Cortex of kidney (tissue), 1 donor: Measurements from ENCODE around the gene NAXE.
"Not testable (repeated sequence)": the region's sequence is repeated elsewhere in the genome, so short reads cannot be mapped to it uniquely, and the experiment has no call there.

ENCODE experiments used
- DNase-seq: peaks from one replicate; lab custom pipeline; 2025; lab: John Stamatoyannopoulos, UW

The NAXE gene

DNA sequence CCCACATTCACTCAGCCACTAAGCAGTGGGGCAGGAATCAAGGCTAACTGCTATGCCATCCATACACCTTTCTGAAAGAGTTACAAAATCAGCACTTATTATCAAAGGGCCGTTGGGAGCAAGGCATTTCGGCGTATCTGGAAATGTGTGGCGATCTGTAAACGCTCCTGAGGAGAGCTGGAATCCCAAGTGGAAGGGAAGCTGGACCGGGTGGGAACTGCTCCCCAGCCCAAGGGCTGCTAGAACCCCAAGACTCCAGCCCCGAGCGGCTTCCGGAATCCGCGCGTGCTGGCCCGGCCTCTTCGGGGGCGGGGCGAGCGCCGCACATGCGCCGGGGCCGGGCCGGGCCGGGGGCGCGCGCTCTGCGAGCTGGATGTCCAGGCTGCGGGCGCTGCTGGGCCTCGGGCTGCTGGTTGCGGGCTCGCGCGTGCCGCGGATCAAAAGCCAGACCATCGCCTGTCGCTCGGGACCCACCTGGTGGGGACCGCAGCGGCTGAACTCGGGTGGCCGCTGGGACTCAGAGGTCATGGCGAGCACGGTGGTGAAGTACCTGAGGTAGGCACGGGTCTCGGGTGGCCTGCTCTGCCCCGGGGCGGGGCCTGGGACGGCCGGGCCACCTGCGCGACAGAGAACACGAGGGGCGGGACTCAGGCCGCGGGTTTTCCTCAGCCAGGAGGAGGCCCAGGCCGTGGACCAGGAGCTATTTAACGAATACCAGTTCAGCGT lies at the start of gene NAXE:
Gene NAXE, plus strand, starts transcription at position 345 of the 726 bp plus-strand sequence. Its CDS starts 29 bp downstream, at position 374.
- DNase-seq, result no peak

DNA sequence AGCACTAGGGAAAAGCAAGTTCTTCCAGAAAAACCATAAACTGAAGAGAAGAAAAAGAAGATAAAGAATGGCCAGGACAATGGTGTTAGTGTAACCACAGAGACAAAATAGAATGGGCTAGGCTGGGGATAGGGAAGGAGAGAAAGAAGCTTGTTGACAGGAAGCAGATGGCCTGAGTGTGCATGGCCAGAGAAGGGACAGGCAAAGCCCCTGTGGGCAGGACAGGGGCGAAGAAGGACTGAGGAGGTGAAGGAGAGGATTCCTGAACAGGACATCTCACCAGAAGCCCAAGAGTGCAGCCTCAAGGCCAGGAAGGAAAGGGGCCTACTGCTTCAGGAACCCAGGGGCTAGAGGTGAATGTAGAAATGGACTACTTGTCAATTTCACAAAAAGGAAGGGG lies 48.5 kb upstream of the NAXE start:
- no peak for DNase-seq

GRCh38 chr1:156544592-156545102 lies 46.9 kb upstream of the NAXE start:
- no peak for DNase-seq

DNA sequence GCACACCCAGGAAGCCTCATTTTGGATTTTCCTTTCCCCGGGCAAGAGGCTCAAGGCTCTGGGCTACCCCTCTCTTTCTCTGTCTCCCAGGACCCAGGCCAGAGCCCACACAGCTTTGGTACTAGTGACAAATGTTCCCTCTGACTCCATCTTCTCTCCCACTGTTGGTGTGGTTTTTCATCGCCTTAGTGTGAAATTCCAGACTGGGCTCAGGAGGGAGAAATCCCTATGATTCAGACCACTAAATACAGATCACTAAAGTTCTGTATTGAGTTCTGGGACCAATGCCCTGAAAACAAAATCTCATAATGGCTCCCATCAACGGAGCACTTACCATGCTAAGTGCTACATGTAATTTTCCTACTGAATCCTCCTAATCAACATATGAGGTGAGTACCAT lies 45.3 kb upstream of the NAXE start:
- no peak for DNase-seq

- DNase-seq, result no peak
Observed at GRCh38 chr1:156547434-156547833, 44.1 kb upstream of the NAXE start.

GRCh38 chr1:156547982-156548381 lies 43.6 kb upstream of the NAXE start:
- no peak for DNase-seq

DNA sequence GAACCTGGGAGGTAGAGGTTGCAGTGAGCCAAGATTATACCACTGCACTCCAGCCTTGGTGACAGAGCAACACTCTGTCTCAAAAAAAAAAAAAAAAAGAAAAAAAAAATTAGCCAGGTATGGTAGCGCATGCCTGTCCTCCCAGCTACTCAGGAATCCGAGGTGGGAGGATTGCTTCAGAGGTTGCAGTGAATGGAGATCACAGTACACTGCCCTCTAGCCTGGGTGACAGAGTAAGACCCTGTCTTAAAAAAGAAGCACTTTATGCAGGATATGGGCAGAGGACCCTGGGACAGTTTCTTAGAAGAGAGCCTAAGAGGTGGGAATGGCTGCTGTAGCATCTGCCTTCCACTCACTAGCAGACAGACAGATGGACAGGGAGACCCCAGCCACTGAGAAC lies 42.2 kb upstream of the NAXE start:
- DNase-seq, result no peak

- DNase-seq, result no peak
Observed at GRCh38 chr1:156549831-156550230, 41.7 kb upstream of the NAXE start.

- DNase-seq, result no peak
Observed at GRCh38 chr1:156550346-156550745, 41.2 kb upstream of the NAXE start.

- no peak for DNase-seq
Observed at GRCh38 chr1:156551066-156551643, 40.4 kb upstream of the NAXE start.

GRCh38 chr1:156551869-156552268 lies 39.7 kb upstream of the NAXE start:
- no peak for DNase-seq

DNA sequence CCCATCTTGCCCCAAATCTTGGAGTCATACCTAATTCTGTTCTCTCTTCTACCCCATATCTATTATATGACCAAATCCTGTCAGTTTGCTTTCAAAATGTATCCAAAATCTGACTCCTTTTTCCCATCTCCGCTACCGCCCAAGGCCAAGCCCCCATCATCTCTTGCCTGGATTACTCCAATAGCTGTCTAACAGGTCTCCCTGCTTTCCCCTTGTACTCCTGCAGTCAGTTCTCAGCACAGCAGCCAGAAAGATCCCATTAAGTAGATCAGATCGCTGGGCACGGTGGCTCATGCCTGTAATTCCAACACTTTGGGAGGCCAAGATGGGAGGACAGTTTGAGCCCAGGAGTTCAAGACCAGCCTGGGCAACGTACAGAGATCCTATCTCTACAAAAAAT lies 39.1 kb upstream of the NAXE start:
- DNase-seq, result no peak

GRCh38 chr1:156552937-156553336 lies 38.6 kb upstream of the NAXE start:
- not testable (repeated sequence) for DNase-seq

DNA sequence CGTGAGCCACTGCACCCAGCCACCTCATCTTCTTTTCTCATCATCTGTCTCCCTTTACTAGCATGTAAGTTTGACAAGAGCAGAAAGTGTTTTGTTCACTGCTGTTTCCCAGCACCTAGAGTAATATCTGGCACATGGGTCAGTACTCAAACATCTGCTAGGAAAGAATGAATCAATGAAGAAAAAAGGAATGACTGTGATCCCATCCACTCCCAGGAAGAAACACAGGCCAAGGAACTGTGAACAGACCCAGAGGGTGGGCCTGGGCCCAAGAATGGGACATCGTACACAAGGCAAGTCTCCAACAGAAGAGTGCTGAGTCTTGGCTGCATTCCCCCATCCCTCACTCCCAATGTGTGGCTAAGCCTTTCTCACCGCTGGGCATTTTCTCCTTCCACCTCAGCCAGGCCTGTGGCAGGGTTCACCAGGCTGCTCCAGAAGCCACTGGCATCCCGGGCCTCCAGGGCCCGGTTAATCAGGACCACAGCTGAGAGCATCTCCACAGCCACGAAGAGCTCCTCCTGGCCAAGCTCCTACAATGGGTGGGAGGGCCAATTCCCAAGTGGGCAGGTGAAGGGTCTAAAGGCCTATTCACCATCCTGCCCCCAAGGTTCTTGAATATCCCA lies 37.6 kb upstream of the NAXE start:
- no peak for DNase-seq

GRCh38 chr1:156554971-156555370 lies 36.6 kb upstream of the NAXE start:
- no peak for DNase-seq

DNA sequence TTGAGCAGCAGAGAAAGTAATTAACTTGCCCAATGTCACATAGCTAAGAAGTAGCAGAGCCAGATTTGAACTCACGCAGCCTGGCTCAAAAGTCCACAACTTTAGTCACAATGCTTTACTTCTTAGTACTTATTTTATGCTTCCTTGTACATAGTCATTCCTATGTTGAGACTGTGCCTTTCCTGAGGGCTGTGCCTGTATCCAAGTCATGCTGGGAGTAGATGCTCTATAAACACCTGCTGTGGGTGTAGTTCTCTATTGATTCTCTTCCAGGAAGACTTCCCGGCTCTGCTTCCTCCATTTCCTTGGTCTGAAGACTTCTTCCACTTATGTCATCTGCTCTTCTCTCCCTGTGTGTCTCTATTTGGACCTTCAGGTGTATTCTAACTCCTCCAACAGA lies 35.9 kb upstream of the NAXE start:
- DNase-seq, result no peak

- DNase-seq, result no peak
Observed at GRCh38 chr1:156556354-156556753, 35.2 kb upstream of the NAXE start.

DNA sequence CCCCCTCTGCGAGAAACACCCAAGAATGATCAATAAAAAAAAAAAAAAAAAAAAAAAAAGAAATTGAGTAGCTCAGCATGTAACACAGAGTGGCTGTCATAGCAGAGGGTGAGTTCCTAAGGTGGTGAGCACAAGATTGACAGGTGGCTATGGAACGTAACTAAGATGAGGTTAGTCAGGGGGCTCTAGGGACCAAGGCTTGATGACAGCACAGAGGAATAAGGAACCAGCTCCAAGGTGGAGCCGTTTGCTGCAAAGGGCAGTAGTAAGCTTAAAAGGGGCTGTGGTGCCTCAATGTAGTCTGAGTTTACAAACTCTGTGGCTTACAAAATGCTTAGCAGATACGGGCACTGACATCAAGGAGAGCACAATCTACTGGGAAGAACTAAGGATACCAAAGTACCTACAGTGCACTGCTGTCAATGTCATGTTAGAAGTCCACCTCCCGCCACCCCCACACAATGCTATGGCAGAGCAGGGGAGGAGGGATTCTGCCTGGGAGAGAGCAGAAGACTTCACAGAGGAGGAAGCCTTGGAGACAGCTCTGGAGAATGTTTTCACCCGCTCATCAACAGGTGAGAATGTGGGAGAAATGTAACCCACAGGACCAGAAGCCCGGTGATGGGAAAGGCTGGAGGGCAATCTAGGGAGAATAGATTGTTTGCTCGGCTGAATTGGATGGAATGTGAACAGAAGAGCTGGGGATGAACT lies 32.3 kb upstream of the NAXE start:
- DNase-seq, result no peak

GRCh38 chr1:156559797-156560385 lies 31.7 kb upstream of the NAXE start:
- DNase-seq, result no peak

DNA sequence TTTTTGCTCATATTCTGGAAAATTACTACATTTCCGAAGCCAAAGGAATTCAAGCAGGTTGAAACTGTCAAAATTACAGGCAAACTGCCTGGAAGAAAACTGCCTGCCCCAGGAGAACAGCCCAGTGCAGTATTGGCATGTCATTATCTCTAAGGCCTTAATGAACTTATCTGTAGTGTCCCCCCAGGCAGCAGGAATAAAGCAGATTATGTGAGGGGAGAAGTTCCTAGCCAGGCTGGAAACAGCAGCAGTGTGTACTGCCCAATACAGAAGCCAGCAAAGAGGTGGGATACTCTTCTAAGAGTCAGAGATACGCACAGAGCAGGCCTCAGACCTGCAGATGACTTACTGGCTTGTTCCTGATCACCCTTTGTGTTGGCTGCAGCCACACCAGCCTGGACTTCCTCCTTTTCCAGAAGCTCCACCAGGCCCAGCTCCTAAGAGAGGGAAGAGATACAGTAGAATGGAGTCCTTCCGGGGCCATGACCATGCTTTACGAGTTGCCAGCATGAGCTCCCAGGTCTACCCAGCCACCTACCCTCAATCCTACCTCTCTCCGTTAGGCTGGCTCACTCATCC lies 30.9 kb upstream of the NAXE start:
- no peak for DNase-seq

DNA sequence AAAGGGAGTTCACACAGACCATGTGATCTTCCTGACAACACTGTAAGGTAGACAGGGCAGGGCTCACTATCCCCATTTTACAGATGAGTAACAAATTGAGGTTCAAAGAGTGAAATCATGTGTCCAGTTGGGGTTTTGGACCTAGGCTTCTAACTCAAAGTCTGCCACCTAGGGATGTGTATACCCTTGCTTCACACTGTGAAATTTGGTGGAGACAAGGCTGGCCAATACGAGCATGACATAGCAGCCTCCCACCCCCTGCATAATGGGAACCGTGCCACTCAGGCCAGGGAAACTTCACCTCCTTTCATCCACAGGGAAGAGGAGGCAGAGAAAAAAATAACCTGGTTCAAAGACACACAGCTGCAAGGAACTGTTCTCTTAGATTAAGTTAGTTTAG lies 26.1 kb upstream of the NAXE start:
- no peak for DNase-seq

DNA sequence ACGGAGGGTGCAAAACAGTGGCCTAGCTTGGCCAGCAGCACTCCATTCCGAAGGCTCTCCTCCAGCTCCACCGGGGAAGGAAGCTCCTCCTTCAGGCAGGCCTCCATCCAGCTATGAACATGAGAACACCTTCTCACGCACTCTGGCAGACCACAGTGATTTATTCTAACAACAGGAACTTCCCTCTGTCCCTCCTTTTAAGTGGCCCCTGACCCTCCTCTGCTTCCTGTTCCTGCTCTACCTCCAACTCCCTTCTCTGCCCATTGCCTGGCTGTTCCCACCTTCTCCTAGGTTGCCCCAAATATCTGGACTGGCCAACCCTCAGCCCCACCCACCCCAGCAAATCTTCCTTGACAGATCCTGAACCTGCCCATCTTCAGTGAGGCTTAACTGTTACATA lies 25.1 kb upstream of the NAXE start:
- no peak for DNase-seq
